ENCODE measurements around the gene BGN.

Gene BGN

DNA sequence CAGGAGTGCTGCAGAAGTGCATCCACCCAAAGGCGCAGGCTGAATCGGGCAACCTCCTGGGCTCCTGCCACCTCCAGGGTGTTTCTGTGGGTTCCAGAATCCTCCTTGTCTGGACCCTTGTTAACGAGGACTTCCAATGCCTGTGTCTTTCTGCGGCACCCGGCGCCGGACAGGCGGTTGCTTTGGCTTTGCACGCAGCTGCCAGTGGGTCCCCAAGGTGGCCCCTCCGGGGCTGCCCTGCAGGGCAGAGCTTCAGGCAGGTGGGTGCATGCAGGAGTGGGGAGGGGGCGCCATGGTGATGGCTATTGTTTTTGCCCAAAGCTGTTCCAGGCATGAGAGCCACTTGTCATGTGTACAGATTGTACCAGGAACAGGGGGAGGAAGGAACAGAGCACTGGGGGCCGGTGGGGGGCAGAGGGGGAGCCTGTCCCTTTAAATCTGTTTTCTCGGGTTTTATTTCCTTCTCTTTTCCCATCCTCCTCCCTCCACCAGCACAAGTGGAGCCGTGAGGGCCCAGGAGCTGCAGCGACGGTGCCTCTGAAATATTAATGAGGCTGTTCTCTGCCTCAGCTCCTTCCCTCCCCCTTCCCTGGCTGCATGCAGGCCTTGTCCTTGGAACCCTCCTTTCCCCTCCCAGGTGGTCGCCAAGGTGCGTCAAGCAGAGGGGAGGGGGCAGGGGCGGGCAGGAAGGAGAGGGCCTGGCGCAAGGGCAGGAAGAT, 35.8 kb downstream of the BGN start:
- Histone ChIP-seq H3K27ac (ENCODE audit: extremely low read depth, low read depth, low read length) (no peak overlapping the region), H3K4me1 (ENCODE audit: control insufficient read depth, insufficient read depth, low read length) (no peaks in the 10 kb centered on the region), H3K36me3 (ENCODE audit: control insufficient read depth in 2 of 2, insufficient read depth in 1 of 2, low read length in 2 of 2) (no peaks in the 10 kb centered on the region), H3K9me3 (ENCODE audit: control insufficient read depth, insufficient read depth, low read depth, low read length) (no peaks in the 10 kb centered on the region), H3K4me3 (ENCODE audit: low read depth, low read length) (no peak overlapping the region)
- ChIA-PET CTCF (interaction anchor here (0.5 to 1.3 kb wide), 4 partner anchors 9 to 421 kb away, joined by 3 to 4 read pairs (median 3); no protein-coding TSS in a partner anchor), POLR2A (no interaction called here)
- TF ChIP-seq ZNF544 (tag by site-specific recombination; IDR thresholded peaks at IDR 0.05) (no peak), ATF2 (tag by site-specific recombination; IDR thresholded peaks at IDR 0.05; ENCODE audit: low read depth) (no peak), ZNF394 (tag by site-specific recombination; IDR thresholded peaks at IDR 0.05; ENCODE audit: borderline replicate concordance) (no peak), ZSCAN4 (tag by site-specific recombination; IDR thresholded peaks at IDR 0.05) (no peak), ZNF341 (tag by site-specific recombination; IDR thresholded peaks at IDR 0.05; ENCODE audit: low read depth) (peak; percentile 59), ZEB2 (tag by site-specific recombination; IDR thresholded peaks at IDR 0.05) (no peak)

DNA sequence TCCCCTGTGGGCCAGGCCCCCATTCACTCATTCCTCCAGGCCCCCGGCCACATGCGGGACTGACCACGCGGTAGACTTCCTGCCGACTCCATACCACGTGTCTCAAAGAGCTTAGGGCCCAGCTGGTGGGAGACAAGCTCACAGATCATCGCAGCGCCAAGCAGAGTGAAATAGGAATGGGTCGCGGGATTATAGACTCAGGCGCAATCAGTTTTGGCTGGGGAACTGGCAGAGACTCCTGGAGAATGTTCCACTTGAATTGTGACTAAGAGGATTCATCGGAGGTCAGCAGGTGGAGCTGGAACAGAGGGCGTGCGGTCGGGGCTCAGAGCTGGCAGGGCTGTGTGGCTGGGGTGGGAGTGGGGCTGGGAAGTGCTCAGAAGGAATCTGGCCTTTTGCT, 38.3 kb downstream of the BGN start:
- Histone ChIP-seq H3K36me3 (ENCODE audit: control insufficient read depth in 2 of 2, insufficient read depth in 1 of 2, low read length in 2 of 2) (no peaks in the 10 kb centered on the region), H3K27ac (ENCODE audit: extremely low read depth, low read depth, low read length) (no peak overlapping the region), H3K4me1 (ENCODE audit: control insufficient read depth, insufficient read depth, low read length) (no peaks in the 10 kb centered on the region), H3K4me3 (ENCODE audit: low read depth, low read length) (no peak overlapping the region), H3K9me3 (ENCODE audit: control insufficient read depth, insufficient read depth, low read depth, low read length) (no peaks in the 10 kb centered on the region)
- CTCF ChIA-PET, result interaction anchor here (2.8 kb wide), 1 partner anchor 136 kb away, joined by 13 read pairs; no protein-coding TSS in a partner anchor
- POLR2A ChIA-PET, result no interaction called here
- no peak for TF ChIP-seq YY2 (tag by site-specific recombination; IDR thresholded peaks at IDR 0.05)
- no peak for TF ChIP-seq ZNF221 (tag by site-specific recombination; IDR thresholded peaks at IDR 0.05; ENCODE audit: borderline replicate concordance)
- TF ChIP-seq, protein P1, sequence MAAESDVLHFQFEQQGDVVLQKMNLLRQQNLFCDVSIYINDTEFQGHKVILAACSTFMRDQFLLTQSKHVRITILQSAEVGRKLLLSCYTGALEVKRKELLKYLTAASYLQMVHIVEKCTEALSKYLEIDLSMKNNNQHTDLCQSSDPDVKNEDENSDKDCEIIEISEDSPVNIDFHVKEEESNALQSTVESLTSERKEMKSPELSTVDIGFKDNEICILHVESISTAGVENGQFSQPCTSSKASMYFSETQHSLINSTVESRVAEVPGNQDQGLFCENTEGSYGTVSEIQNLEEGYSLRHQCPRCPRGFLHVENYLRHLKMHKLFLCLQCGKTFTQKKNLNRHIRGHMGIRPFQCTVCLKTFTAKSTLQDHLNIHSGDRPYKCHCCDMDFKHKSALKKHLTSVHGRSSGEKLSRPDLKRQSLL (tag by site-specific recombination; IDR thresholded peaks at IDR 0.05), result no peak
- no peak for TF ChIP-seq ZNF639 (tag by site-specific recombination; IDR thresholded peaks at IDR 0.05)
- no peak for TF ChIP-seq KLF17 (tag by site-specific recombination; IDR thresholded peaks at IDR 0.05)
- TF ChIP-seq, protein P2, sequence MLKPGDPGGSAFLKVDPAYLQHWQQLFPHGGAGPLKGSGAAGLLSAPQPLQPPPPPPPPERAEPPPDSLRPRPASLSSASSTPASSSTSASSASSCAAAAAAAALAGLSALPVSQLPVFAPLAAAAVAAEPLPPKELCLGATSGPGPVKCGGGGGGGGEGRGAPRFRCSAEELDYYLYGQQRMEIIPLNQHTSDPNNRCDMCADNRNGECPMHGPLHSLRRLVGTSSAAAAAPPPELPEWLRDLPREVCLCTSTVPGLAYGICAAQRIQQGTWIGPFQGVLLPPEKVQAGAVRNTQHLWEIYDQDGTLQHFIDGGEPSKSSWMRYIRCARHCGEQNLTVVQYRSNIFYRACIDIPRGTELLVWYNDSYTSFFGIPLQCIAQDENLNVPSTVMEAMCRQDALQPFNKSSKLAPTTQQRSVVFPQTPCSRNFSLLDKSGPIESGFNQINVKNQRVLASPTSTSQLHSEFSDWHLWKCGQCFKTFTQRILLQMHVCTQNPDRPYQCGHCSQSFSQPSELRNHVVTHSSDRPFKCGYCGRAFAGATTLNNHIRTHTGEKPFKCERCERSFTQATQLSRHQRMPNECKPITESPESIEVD (tag by site-specific recombination; IDR thresholded peaks at IDR 0.05), result no peak
